TTC549 (cell line): ENCODE data around the gene ANKRD11.

ENCODE experiments used
- FAIRE-seq: peaks from 2 replicates; lab custom pipeline; 2012; peaks lifted over from hg19 to GRCh38; lab: Jason Lieb, UNC

ANKRD11 gene

DNA sequence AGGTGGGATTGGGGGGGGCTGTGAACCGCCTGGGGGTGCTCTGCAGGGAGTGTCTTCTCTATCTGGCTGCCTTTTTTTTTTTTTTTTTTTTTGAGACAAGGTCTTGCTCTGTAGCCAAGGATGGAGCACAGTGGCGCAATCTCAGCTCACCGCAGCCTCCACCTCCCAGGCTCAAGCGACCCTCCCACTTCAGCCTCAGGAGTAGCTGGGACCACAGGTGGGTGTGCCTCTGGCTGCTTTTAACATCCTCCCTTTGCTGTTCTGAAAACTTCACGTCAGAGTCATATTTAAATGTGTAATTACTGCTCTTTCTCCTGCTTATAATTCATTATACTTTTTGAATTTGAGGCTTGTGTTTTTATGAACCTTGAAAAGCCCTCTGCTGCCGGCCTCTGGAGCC lies 194.4 kb downstream of the ANKRD11 start:
- FAIRE-seq = no peak

DNA sequence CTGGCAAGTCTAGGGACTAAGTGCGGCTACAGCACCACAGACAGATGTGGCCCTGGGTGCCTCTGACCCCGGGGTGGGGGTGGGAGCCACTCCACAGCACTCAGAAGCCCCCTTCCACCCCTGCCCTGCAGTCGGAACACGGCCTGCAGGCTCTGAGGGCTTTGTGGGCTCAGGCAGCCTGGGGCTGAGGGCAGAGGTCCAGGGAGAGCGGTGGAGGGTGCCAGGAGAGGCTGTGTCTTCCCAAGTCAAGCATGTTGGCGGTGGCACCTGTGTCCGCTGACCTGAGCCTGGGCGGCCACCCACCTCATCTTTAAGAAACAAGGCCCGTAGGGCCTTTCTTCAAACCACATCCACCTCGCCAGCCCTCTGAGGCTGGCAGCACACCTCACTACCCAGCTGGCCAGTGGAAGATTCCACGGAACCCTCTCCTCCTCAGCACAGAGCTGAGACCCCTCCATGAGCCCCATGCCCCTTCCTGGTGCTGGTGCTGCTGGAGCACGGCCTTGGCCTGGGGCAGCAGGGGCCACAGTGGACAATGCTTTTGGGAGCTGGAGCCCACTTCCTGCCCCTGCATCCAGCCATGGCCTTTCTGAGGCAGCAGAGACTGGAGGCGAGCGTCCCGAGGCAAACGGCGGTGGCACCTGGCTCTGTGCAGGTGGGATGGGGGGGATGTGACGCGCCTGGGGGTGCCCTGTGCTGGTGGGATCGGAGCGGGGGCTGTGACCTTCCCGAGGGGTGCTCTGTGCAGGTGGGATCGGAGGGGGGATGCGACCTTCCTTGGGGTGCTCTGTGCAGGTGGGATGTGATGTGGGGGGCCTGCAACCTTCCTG lies 195.1 kb downstream of the ANKRD11 start:
- FAIRE-seq = no peak

- FAIRE-seq = no peak
Observed at GRCh38 chr16:89294486-89294885, 195.9 kb downstream of the ANKRD11 start.

GRCh38 chr16:89293276-89294143 lies 196.9 kb downstream of the ANKRD11 start:
- FAIRE-seq = no peak

- no peak for FAIRE-seq
Observed at GRCh38 chr16:89292443-89293078, 197.8 kb downstream of the ANKRD11 start.

- no peak for FAIRE-seq
Observed at GRCh38 chr16:89291776-89292175, 198.6 kb downstream of the ANKRD11 start.

DNA sequence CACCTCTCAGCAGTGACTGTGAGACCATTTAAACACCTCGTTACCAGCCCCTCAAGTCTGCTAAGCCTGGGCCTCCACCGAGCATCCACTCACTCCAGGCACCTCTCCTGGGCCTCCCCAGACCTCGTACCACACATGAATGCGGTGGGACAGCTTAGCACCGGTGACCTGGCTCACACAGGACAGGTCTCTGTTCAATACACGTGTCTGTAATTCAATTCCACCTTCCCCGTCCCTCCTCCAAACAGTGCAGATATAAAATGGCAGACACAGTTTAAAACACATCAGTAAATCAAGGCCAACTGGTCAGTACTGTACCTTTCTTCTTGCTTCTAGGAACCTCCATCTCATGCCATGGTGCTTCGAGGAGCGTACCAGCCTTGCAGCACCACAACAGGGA lies 199.0 kb downstream of the ANKRD11 start:
- no peak for FAIRE-seq

DNA sequence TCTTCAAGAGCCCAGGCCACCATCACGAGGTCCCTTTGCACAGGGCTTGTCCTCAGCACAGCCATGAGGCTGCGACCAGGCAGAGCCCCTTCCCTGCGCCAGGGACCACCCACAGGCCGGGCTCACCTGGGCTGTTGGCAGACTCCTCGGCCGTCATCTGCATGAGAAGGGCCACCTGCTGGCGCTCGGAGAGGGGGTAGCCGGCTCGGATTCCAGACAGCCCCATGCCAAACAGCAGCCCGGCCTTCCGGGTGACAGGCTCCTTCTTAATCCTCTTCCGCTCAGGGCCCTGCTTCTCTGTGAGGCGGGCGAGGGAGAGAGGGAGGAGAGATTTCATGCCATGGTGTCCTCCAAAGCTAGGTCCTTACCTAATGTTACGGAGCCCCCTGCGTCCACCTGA lies 199.5 kb downstream of the ANKRD11 start:
- no peak for FAIRE-seq

GRCh38 chr16:89290472-89290871 lies 199.9 kb downstream of the ANKRD11 start:
- FAIRE-seq = no peak

DNA sequence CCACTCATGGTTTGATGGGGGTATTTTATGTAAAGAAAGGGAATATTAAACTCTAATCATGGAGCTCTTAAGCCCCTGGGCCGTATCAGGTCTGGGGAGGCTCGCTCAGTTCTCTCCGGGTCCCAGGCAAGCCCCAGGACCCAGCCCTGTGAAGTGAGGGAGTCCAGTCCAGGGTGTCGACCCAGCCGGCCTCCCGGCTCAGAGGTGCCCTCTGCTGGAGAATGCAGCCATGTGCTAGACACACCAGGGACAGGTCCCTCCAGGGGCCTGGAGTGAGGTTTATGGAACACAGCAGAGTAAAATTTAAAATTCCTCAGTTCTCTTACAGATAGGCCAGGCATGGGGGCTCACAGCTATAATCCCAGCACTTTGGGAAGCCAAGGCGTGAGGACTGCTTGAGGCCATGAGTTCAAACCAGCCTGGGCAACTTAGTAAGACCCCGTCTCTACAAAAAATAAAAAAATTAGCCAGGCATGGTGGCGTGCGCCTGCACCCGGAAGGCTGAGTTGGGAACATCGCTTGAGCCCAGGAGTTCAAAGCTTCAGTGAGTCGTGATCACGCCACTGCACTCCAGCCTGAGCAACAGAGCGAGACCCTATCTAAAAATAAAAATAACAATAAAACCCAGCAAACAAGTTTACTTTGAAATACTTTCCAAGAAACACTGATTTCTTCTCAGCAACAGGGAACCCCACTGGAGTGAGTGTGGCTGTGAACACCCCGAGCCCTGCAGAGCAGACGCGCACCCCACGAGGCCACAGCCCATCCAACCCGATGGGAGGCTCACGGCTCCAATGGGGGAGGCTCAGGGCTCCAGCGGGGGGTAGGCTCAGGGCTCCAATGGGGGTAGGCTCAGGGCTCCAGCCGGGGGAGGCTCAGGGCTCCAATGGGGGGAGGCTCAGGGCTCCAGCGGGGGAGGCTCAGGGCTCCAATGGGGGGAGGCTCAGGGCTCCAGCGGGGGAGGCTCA lies 200.6 kb downstream of the ANKRD11 start:
- no peak for FAIRE-seq

DNA sequence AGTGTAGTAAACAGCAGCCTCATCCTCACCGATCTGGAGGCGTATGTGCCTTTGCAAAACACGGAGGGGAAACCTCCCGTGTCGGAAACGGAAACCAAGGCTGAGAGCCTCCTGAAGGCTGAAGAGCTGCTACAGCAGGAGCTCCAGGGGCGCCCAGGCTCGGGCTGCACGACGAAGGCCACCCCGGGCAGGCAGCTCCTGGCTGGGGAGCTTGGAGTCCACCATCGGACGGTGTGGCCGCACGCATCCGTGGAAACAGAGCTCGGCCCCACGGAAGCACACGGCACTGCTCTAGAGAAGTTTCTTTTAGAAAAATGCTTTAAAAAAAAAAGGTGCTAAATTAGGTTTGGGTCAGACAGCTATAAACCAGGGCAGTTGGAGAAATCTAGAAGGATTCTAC lies 201.4 kb downstream of the ANKRD11 start:
- FAIRE-seq = no peak

DNA sequence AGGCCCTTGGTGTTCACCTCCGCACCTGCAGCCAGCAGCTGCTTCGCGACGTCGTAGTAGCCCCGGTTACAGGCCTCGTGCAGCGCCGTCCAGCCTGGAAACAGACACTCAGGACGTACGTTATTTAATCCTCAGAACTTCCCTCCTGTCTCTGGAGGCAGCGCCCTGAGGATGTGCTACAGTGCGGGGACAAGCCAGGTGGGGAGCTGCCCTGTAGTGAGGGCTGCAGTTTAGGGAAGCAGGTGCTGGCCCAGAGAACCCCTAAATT lies 201.8 kb downstream of the ANKRD11 start:
- no peak for FAIRE-seq

DNA sequence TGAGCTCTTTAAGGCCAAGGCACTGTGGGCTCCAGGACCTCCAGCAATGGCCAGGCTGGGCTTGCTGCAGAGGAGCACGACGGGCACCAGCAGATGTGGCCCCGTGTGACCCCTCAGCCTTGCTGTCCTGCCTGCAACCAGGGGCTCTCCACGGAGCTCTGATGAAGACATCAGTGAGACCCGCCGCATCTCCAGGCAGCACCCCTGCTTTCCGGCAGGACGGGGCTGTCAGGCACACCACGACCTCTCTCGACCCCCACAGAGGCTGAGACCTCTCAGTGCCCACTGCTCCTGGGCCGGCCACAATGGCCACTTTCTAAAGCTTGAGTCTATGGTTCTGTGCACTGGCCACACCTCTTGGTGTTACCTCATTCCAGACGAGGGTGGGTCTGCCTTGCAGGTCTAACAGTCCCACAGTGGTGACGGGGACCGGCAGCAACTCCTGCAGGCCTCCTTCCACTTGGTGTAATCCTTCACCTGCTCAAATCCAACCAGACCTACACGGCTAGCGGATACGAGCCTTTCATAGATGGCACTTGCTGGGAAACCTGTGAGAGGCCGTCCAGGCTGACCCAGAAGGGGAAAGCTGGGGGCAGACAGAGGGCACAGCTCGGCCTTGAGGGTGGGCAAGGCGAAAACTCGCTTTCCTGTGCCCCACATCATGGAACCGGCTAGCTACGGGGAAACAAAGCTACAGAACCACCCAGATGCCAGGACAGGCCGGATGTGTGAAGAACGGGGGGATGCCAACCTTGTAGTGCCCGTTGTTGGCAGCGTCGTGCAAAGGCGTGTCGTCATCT lies 202.4 kb downstream of the ANKRD11 start:
- FAIRE-seq = no peak

DNA sequence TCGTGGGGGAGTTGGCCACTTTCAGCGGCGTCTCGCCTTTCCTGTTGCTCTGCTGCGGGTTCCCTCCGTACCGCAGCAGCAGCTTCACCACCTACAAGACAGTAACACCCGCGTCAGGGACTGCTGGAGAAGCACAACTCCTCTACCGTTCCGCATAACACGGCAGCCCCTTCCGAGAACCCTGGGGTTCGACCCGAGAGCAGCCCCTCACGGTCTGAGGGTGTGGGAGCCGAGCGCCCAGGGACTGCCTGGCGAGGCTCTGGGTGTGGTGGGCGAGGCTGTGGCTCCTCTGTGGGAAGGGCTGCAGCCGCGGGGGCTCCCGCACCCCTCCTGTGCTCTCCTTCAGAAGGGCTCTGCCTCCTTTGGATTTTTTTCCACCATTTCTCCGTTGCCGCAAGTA lies 204.3 kb downstream of the ANKRD11 start:
- FAIRE-seq = no peak

- FAIRE-seq = no peak
Observed at GRCh38 chr16:89285381-89285780, 205.0 kb downstream of the ANKRD11 start.

DNA sequence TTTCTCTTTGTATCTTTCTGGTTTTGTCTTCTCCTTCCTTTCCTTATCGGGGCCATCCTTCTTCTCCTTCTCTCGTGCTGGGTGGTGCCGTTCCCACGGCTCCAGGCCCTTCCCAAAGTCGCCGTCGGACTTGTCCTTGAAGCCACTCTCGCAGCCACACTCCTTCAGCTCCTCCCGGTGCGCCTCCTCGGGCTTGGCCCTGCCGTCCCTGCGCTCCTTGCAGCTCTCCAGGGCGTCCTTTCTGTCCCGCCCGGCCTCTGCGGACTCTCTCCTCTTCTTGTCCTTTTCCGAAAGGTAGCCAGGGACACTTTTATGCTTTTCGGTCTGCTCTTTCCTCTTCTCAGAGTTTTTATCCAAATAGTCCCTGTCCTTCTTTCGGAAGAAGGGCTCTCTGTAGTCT lies 206.9 kb downstream of the ANKRD11 start:
- no peak for FAIRE-seq

DNA sequence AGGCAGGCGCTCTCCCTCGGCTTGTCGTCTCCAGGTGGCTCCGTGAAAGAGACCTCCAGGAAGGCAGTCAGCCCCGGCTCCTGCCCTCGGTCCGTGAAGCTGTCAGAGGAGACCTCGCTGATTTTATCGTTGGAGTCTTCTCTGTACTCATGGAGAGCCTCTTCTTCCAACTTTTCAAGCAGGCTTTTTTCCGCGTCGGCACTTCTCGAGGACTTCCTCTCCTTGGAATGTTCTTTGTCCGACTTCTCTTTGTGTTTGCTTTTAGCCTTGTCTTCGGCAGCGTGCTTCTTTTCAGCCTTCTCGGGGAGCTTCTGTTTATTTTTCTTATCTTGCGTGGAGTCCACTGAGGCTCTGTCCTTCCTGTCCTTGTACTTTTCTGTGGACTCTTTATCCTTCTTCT lies 207.8 kb downstream of the ANKRD11 start:
- FAIRE-seq = no peak

DNA sequence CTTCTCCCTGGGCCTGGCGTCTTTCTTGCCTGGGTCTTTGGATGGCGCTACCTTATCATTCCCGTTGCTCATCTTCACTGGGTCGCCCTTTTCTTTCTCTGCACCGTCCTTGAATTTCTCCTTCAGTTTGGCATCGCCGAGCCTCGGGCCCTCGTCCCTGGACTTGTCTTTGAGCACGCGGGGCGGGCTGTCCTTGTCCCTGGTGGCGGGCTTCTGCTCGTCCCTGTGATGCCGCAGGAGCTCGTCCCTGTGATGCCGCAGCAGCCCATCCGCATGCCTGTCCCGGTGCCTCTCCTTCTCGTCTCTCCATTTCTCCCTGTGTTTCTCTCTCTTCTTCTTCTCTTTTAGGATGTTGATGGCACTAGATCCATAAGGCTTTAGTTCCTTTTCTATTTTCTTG lies 208.5 kb downstream of the ANKRD11 start:
- no peak for FAIRE-seq

- no peak for FAIRE-seq
Observed at GRCh38 chr16:89281189-89281577, 209.2 kb downstream of the ANKRD11 start.

DNA sequence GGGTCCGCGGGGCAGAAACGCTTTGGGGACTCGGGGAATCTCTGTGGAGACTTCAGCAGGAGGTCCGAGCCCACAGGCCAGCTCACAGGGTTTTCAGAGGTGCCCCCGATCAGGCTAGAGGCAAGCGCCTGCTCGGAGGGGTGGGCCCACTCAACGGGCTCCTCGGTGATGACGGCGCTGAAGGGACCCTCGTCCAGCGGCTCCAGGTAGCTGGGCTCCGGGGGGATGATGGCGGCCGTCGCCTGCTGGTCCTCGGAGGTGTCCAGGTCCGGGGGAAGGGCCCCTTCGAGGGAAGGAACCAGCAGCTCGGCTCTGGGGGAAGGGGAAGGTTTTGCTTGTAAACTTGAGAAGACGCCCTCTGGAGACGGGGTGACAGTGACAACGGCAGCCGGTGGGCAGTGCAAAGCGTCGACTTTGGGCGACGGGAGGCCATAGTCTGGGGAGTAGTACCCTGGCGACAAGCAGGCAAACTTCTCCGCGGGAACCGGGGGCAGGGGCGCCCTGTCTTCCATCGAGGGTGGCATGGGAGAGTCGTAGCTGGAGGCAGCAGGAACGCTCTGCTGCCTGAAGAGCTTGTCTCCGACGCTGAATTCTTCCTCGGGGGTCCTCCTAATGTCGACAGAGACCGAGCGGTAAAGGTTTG lies 209.7 kb downstream of the ANKRD11 start:
- FAIRE-seq = no peak
